Uterus (tissue), 2 donors: ENCODE results near the gene PSMG3.

ENCODE experiments used
- POLR2A ChIP-seq, 2 donors: fragments of 450-650 bp; IDR thresholded peaks; one replicate each; pipeline ENCODE4 v1.6.1; 2016; ENCODE audit warnings: antibody characterized with exemption in 2 of 2, mild to moderate bottlenecking in 1 of 2, moderate library complexity in 1 of 2
- TF ChIP-seq, protein P1 (sequence below), 4 experiments: fragments of 200-600 bp in 2 of 4; fragments of 450-650 bp in 2 of 4; sonication (generic) in 2 of 4; IDR thresholded peaks; one replicate each; pipeline ENCODE4 v1.5.1; 2016 to 2019; ENCODE audit warnings: antibody characterized with exemption in 4 of 4, mild to moderate bottlenecking in 2 of 4, moderate library complexity in 1 of 4

DNA sequence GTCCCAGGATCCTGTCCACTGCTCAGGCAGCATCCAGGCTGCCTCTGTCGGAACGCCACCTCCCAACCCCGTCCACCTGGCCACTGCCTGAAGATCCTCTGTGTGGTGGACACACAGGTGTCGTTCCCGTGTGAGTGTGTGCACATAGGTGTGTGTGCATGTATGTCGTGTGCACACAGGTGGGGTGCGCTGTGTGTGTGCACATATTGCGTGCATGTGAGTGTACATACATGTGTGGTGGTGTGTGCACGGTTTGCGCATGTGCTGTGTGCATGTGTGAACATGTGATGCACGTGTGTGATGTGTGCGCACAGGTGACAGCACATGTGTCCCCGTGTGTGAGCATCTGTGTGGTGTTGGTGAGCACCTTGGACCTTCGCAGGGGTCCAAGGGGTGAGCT lies 20.9 kb downstream of the PSMG3 start:
- TF ChIP-seq POLR2A (IDR thresholded peaks at IDR 0.05): no peak
- TF ChIP-seq, protein P1, sequence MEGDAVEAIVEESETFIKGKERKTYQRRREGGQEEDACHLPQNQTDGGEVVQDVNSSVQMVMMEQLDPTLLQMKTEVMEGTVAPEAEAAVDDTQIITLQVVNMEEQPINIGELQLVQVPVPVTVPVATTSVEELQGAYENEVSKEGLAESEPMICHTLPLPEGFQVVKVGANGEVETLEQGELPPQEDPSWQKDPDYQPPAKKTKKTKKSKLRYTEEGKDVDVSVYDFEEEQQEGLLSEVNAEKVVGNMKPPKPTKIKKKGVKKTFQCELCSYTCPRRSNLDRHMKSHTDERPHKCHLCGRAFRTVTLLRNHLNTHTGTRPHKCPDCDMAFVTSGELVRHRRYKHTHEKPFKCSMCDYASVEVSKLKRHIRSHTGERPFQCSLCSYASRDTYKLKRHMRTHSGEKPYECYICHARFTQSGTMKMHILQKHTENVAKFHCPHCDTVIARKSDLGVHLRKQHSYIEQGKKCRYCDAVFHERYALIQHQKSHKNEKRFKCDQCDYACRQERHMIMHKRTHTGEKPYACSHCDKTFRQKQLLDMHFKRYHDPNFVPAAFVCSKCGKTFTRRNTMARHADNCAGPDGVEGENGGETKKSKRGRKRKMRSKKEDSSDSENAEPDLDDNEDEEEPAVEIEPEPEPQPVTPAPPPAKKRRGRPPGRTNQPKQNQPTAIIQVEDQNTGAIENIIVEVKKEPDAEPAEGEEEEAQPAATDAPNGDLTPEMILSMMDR (IDR thresholded peaks at IDR 0.05): no peak
